GM18870 (cell line): ENCODE measurements around the gene DRD4.
"Not testable (repeated sequence)": the region's sequence is repeated elsewhere in the genome, so short reads cannot be mapped to it uniquely, and the experiment has no call there.

Experiments used
- ATAC-seq: cut with Tn5 transposase; IDR thresholded peaks from one replicate; pipeline ENCODE4 v1.9.1; 2021; ENCODE audit warnings: moderate library complexity; ENCODE audit not compliant: unreplicated experiment

Gene DRD4

DNA sequence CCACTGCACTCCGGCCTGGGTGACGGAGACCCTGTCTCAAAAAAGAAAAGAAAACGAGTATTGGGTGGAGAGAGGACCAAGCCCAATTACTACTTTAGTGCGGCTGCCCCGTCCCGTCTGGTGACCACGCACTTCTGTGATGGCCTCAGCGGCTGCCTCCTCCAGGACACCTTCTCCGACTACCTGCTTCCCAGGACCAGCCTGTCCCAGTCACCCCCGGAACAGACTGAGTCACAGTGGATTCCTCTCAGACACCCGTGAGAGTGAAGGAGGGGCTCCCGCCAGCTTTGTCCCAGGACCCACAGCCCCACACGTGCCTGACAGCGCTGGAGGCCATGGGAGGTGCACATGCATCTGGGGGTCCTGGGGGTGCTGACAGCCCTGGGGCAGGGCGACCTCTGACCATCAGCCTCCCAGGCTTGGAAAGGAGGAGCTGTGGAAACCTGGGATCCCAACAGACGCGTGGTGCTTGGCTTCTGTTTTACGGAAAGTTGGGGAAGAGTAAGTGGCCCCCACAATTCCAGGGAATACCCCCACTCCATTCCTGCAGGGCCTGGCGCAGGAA lies 4.8 kb downstream of the DRD4 start:
- no peak for ATAC-seq

DNA sequence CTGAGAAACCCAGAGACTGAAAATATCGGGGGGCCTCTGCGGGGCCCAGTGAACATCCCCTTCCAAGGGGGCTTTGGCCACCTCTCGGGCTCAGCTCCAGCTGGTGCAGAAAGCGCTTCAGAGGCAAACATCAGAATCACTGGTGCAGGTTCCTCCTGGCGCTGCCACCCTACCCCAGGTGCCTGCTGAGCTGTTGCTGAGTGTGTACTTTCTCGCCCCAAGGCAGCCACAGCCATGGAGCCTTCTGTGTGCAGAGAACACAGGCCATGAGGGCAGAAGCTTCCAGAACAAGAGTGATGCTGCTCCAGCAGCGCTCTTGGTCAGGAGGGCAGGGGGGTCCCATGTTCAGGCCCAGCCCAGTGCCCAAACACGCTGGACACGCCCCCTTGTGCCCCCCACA lies 6.3 kb downstream of the DRD4 start:
- ATAC-seq = no peak

- ATAC-seq = no peak
Measured at GRCh38 chr11:643849-644738, 7.0 kb downstream of the DRD4 start.

DNA sequence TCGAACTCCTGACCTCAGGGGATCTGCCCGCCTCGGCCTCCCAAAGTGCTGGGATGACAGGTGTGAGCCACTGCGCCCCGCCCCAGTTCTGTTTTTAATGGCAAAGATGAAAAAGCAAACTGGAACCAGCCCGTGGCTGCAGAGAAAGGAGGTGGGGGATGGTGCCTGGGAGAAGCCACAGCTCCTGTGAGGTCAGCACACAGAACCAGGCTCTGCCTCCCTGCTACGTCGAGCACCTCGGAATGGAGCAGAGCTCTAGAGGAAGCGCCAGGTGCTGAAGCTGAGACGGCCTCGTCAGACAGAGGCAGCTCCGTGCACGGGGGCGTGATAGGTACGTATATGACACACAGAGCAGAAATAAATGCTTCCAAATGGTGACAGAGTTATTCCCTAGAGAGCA lies 8.5 kb downstream of the DRD4 start:
- no peak for ATAC-seq

GRCh38 chr11:646214-646613 lies 9.1 kb downstream of the DRD4 start:
- no peak for ATAC-seq

- not testable (repeated sequence) for ATAC-seq
Measured at GRCh38 chr11:647672-648158, 10.6 kb downstream of the DRD4 start.

DNA sequence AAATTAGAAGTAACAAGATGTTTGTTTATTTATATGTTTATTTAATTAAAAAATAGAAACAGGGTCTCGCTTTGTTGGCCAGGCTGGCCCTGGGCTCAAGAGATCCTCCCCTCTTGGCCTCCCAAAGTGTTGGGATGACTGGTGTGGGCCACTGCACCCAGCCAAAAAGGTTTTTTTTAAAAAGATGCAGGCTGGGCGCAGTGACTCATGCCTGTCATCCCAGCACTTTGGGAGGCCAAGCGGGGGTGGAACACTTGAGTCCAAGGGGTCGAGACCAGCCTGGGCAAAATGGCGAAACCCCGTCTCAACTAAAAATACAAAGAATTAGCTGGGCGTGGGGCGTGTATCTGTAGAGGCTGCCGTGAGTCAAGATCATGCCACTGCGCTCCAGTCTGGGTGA lies 13.4 kb downstream of the DRD4 start:
- ATAC-seq = no peak

GRCh38 chr11:653136-653535 lies 16.1 kb downstream of the DRD4 start:
- not testable (repeated sequence) for ATAC-seq

DNA sequence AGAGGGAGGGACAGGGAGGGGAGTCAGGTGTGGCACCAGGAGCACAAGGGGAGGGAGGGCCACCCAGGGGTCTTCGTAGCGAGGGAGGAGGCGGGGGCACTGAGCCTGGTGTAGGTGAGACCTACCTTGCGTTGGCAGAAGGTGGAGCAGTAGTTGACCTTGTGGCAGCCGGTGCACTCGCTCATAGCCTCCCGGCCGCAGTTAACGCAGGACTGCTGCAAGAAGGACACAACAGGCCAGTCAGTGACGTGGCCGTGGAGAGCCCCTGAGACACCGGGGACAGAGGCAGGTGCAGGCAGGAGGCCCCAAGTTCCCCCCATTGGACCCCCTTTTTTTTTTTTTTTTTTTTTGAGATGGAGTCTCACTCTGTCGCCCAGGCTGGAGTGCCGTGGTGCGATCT lies 16.8 kb downstream of the DRD4 start:
- ATAC-seq = no peak

GRCh38 chr11:654444-654843 lies 17.4 kb downstream of the DRD4 start:
- ATAC-seq = not testable (repeated sequence)

DNA sequence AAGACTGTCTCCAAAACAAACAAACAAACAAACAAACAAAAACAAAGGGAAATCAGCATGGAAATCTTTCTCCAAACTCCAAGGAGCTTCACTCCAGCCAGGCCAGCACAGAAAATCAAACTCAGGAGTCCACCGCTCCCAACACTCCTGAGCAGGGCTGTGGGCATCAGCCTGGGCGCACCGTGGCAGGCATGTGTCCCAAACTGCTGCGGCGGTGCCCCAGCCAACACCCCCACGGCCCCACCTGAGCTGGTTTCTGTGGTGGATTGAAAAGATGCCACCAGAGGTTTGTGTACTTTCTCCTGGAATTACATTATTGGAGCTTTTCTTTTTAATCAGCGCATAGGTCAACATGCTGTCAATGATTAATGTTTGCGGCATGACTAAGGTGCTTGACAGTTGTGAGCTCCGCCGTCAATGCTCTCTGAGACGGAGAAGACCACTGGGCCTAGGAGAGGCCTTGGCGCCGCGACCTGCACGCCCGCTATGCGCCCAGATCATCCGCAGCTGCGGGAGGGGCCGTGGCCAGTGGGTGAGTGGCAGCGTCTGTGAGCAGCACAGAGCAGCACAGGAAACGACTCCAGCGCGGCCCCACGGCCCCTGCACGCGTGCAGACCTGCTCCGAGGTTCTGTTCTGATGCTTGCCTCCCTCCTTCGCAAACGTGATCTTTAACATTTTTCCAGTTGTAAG lies 18.1 kb downstream of the DRD4 start:
- ATAC-seq = no peak

DNA sequence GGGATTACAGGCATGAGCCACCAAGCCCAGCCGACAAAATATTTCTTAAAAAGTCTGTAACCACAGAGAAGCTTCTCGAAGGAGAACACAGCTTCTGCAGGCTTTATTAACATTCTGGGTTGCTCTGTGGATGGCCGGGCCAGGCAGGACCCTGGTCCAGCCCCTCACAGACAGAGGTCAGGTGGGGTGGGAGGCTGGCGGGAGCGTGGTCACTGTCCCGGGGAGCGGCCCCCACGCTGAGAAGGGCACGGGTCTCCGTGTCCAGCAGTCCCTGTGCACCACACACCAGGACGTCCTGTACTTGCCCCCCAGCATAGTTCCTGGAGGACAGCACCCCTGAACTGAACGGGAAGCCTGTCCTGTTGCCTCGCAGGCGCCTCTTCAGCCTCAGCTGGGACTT lies 19.4 kb downstream of the DRD4 start:
- ATAC-seq = no peak

DNA sequence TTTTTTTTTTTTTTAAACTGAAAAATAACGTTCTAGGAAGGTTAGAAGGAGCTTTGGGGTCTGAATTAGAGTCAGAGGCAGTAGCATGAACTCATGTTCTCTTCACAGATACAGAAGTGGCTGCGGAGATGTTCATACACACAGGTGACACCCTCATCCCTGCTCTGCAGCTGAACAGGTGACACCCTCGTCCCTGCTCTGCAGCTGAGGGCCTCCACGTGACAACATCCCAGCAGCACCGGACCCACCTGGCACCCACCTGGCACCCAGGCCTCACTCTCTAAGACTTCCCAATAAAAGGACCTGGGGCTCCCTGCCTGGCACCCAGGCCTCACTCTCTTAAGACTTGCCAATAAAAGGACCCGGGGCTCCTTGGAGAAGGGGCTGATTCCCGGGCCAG lies 19.8 kb downstream of the DRD4 start:
- ATAC-seq = no peak

- no peak for ATAC-seq
Measured at GRCh38 chr11:657691-658126, 20.6 kb downstream of the DRD4 start.

- ATAC-seq = no peak
Measured at GRCh38 chr11:659532-660085, 22.5 kb downstream of the DRD4 start.

DNA sequence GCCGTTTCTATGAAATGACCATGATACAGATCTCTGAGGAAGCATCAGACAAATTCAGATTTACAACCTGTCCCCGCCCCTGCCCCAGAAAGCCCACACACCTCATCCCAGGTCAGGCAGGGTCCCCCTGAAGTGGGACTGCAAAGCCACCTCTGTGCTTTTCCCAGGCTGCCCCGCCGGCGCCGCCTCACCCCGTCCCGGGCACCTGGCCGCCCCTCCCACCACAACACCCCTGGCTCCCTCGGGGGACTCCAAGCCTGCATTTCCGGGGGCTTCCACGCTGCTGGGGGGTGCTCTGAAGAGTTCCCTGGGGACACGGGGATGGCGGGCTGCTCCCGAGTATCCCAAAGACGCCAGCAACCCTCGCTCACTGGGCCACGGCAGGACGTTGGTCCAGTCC lies 23.2 kb downstream of the DRD4 start:
- no peak for ATAC-seq

DNA sequence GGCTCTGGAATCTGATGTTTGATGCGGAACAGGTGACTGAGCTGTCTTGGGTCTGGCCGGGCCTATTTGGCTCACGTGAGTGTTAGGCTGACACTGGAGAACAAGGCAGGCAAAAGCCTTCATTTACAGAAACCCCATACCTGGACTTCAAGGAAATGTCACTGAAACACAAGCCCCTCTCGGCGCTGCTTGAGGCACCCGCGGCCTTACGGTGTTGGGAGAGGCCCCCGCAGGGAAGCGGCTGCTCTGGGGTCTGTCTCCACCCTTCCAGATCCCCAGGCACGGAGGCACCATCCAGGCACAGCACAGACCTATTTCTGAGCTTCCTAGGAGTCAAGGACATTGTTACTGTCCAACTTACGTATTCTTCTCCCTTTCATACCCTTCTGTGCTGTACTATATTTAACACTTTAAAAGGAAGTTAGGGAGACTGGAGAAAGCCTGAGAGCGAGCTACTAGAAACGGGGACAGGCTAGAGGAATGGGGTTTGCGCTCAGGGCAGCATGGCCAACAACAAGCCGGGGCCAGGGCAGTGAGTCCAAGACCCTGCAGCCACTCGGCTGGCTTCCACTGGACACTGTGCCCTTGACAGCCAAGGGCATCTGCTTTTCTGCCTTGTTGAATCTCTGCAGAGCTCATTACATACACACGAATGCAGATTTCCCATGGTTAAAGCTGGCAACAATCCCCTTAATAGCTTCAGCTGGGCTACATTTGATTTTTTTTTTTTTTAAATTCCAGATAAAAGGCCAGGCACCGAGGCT lies 23.8 kb downstream of the DRD4 start:
- no peak for ATAC-seq

GRCh38 chr11:662689-663274 lies 25.7 kb downstream of the DRD4 start:
- ATAC-seq = no peak

- no peak for ATAC-seq
Measured at GRCh38 chr11:665062-665703, 28.1 kb downstream of the DRD4 start.
